KMS-11 (cell line): Measurements from ENCODE around the gene CCDC69.

Source experiments
- H2AFZ ChIP-seq: fragments of 200-600 bp; sonication (generic); 2 replicates; pipeline ENCODE4 v1.6.1; 2016; ENCODE audit warnings: antibody characterized with exemption, mixed run types, low read depth
- H3K27ac ChIP-seq: fragments of 200-600 bp; sonication (generic); 2 replicates; pipeline ENCODE4 v1.6.1; 2016; ENCODE audit warnings: mild to moderate bottlenecking, mixed run types
- H3K27me3 ChIP-seq: fragments of 200-600 bp; sonication (generic); 2 replicates; pipeline ENCODE4 v1.6.1; 2017; ENCODE audit warnings: mild to moderate bottlenecking, low read depth, mixed run types, moderate library complexity; ENCODE audit not compliant: insufficient read depth
- H3K36me3 ChIP-seq: fragments of 200-600 bp; sonication (generic); 2 replicates; pipeline ENCODE4 v1.6.1; 2017; ENCODE audit warnings: mild to moderate bottlenecking, mixed run types; ENCODE audit not compliant: insufficient read depth
- H3K4me1 ChIP-seq: fragments of 200-600 bp; sonication (generic); 2 replicates; pipeline ENCODE4 v1.6.1; 2016; ENCODE audit warnings: mild to moderate bottlenecking, low read depth, mixed run types; ENCODE audit not compliant: poor library complexity, severe bottlenecking
- H3K4me2 ChIP-seq: fragments of 200-600 bp; sonication (generic); 2 replicates; pipeline ENCODE4 v1.7.0; 2016; ENCODE audit warnings: mild to moderate bottlenecking, mixed run types
- H3K4me3 ChIP-seq: fragments of 200-600 bp; sonication (generic); IDR thresholded peaks from 2 replicates; pipeline ENCODE4 v1.6.1; 2017; ENCODE audit warnings: low read depth, low read length, mixed read lengths; ENCODE audit not compliant: insufficient read depth
- H3K79me2 ChIP-seq: fragments of 200-600 bp; sonication (generic); 2 replicates; pipeline ENCODE4 v1.6.1; 2016; ENCODE audit warnings: low read depth, mixed run types; ENCODE audit not compliant: insufficient read depth
- H3K9ac ChIP-seq: fragments of 200-600 bp; sonication (generic); 2 replicates; pipeline ENCODE4 v1.6.1; 2016; ENCODE audit warnings: mild to moderate bottlenecking, mixed run types
- H4K20me1 ChIP-seq: fragments of 200-600 bp; sonication (generic); 2 replicates; pipeline ENCODE4 v1.6.1; 2016; ENCODE audit warnings: mild to moderate bottlenecking, mixed run types; ENCODE audit not compliant: insufficient read depth
- TF ChIP-seq, protein P1 (sequence below): fragments of 200-600 bp; sonication (generic); conservative IDR thresholded peaks from 2 replicates; pipeline ENCODE4 v1.6.1; 2017; ENCODE audit warnings: low read depth, mild to moderate bottlenecking, antibody characterized with exemption, low read length, moderate library complexity, mixed read lengths

Gene CCDC69

DNA sequence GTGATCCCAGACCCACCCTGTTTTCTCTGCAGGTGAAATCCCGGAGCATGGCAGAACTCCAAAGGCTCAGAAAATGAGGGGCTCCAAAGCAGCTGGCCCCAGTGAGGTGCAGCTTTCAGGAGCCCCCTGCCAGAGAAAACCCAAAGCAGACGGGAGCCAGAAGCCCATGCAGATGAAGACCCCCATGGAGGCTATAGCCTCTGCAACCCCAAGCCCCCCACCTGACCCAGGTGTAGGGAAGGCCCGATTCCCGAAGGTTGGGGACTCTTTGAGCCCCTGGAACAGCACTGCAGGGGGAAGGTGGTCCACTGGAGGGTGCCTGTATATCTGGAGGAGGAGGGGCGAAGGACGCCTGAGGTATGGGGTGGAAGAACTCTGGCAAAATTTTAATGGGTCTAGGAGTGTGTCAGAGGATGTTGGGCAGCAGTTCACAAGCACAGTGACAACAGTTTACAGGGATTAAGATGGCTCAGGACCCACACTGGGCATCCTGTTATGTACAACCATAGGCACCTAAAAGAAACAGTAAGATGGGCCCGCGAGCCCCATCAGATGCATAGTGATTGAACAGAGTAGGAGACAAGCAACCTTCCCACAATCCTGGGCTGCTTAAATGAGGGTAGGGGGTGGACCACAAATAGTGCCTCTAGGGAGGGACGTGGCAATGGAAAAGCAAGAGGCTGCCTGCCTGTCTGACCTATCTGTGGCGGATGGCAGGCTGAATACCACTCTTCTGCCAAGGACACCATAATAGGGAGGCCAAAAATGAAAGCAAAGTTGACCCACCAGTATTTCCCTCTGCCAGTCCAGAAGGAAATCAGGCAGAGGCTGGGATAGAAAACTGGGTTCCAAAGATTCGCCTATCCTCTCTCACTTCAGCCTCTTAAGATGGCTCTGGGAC is 49.9 kb downstream of the CCDC69 start:
- H3K4me2 ChIP-seq = no peak overlapping the region
- H3K4me1 ChIP-seq = no peaks in the 10 kb centered on the region
- H3K9ac ChIP-seq = no peak overlapping the region
- no peaks in the 10 kb centered on the region for H3K36me3 ChIP-seq
- no peaks in the 10 kb centered on the region for H3K79me2 ChIP-seq
- H3K27ac ChIP-seq = no peak overlapping the region
- TF ChIP-seq, protein P1, sequence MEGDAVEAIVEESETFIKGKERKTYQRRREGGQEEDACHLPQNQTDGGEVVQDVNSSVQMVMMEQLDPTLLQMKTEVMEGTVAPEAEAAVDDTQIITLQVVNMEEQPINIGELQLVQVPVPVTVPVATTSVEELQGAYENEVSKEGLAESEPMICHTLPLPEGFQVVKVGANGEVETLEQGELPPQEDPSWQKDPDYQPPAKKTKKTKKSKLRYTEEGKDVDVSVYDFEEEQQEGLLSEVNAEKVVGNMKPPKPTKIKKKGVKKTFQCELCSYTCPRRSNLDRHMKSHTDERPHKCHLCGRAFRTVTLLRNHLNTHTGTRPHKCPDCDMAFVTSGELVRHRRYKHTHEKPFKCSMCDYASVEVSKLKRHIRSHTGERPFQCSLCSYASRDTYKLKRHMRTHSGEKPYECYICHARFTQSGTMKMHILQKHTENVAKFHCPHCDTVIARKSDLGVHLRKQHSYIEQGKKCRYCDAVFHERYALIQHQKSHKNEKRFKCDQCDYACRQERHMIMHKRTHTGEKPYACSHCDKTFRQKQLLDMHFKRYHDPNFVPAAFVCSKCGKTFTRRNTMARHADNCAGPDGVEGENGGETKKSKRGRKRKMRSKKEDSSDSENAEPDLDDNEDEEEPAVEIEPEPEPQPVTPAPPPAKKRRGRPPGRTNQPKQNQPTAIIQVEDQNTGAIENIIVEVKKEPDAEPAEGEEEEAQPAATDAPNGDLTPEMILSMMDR = no peak
- H2AFZ ChIP-seq = no peak overlapping the region
- no peak overlapping the region for H3K4me3 ChIP-seq
- H4K20me1 ChIP-seq = no peaks in the 10 kb centered on the region
- no peaks in the 10 kb centered on the region for H3K27me3 ChIP-seq

DNA sequence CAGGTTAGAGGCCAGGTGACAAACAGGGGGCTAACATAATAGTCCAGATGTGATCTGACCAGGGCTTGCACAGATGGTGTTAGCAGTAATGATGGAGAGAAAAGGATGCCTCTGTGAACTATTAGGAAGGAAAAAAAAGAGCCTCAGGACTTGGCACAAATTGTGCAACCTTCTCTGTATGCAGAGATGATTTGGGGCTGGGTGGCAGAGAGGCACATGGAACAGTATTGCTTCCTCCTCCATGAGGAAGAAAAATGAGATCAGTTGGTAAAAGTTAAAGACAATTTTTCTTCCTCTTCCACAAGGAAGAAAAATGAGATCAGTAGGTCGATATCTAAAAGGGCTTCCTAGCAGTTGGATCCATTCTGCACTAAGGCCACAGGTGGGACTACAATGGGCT is 52.4 kb downstream of the CCDC69 start:
- H3K9ac ChIP-seq = no peak overlapping the region
- H3K36me3 ChIP-seq = no peaks in the 10 kb centered on the region
- no peaks in the 10 kb centered on the region for H3K79me2 ChIP-seq
- TF ChIP-seq, protein P1 = no peak
- no peak overlapping the region for H2AFZ ChIP-seq
- no peaks in the 10 kb centered on the region for H3K27me3 ChIP-seq
- no peak overlapping the region for H3K4me3 ChIP-seq
- H3K27ac ChIP-seq = no peak overlapping the region
- no peaks in the 10 kb centered on the region for H3K4me1 ChIP-seq
- no peak overlapping the region for H3K4me2 ChIP-seq
- H4K20me1 ChIP-seq = no peaks in the 10 kb centered on the region

DNA sequence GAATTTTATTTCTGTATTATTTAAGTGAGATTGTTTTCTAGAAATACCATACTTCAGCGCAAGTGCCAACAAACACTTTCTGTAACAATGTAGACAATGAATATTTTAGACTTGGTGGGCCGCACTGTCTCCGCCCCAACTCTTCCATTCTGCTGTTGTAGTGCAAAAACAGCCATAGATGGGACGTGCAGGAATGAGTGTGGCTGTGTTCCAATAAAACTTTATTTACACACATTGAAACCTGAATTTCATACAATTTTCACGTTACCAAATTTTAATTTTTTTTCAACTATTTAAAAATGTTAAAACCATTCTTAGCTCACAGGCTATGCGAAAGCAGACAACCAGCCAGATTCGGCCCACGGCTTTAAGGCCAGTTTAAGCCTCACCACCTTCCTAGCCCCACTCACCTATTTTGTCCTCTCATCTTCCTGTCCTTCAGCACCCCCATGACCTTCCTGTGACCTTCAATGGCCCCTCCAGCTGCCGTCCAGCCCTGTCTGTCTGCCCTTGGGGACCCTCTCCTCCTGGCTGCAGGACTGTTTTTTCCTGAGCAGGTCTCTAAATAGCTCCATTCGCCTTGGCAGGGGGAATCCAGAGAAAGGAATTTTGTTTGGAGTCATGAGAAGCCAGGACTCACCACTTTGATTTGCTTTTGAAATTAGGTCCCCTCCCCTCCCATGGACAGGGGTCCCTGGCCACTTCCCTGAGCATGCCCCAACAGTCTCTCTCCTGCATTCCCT is 55.1 kb downstream of the CCDC69 start:
- Histone ChIP-seq H3K27ac (no peak overlapping the region), H3K36me3 (no peaks in the 10 kb centered on the region), H3K4me2 (no peak overlapping the region), H2AFZ (no peak overlapping the region), H3K79me2 (no peaks in the 10 kb centered on the region), H3K27me3 (no peaks in the 10 kb centered on the region), H3K4me3 (no peak overlapping the region), H4K20me1 (no peaks in the 10 kb centered on the region), H3K4me1 (peaks cover 3% of the 10 kb centered on the region), H3K9ac (no peak overlapping the region)
- TF ChIP-seq, protein P1 = no peak

DNA sequence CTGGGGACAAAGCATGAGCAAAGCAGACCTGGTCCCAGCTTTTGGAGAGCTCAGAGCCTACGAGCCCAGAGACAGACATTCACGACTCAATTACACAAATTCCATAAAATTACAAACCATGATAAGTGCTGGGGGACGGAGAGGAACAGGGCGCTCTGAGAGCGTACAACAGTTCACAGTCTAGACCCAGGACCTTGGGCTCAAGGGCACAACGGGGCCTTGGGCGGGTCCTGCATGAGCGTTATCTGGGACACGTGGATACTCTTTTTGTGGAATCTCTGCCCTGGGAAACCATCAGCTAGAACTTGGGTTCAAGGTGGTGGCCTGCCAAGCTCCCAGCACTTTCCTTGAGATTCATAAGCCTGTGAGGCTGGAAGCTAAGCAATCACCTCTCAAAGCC is 56.9 kb downstream of the CCDC69 start:
- Histone ChIP-seq H3K4me2 (no peak overlapping the region), H3K9ac (no peak overlapping the region), H2AFZ (no peak overlapping the region), H3K4me3 (no peak overlapping the region), H3K79me2 (no peaks in the 10 kb centered on the region), H3K36me3 (no peaks in the 10 kb centered on the region), H3K27ac (no peak overlapping the region), H4K20me1 (no peaks in the 10 kb centered on the region), H3K4me1 (peaks cover 3% of the 10 kb centered on the region), H3K27me3 (no peaks in the 10 kb centered on the region)
- TF ChIP-seq, protein P1 = no peak
